CD4-positive, alpha-beta T cell treated with Interleukin-2 at 100 ng/mL for 4 hours (primary cell): ENCODE data around the gene RNF7.
"Not testable (repeated sequence)": the region's sequence is repeated elsewhere in the genome, so short reads cannot be mapped to it uniquely, and the experiment has no call there.

ENCODE experiments used
- DNase-seq: peaks from one replicate; pipeline ENCODE4 v3.0.0-alpha.2; 2020; ENCODE audit warnings: low spot score

RNF7 gene

GRCh38 chr3:141735770-141736465, 2.2 kb upstream of the RNF7 start:
- no peak for DNase-seq

DNA sequence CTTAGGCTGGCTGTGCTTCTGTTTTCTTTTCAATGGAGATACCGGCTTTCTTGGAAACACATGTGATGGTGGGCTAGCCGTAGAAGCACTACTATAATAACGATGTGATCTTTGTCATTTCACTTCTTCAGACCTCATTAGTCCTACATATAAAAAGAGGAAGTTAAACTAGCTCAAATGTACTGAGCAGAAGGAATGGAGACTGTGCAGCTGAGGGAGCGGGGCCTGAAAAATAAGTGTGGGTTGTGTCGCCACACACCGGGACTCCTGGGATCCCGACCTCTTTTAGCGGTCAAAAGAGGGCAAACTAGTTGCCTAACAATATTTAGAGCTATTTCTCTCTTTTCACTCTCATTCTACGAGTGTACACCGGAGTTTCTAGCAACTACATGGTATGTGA, 1.0 kb upstream of the RNF7 start:
- no peak for DNase-seq

- DNase-seq, result no peak
Observed at GRCh38 chr3:141737678-141738021, 448 bp upstream of the RNF7 start.

GRCh38 chr3:141738891-141739363, 829 bp downstream of the RNF7 start:
- DNase-seq, result peak; percentile 50

GRCh38 chr3:141739731-141740130, 1.6 kb downstream of the RNF7 start:
- no peak for DNase-seq

GRCh38 chr3:141740349-141740748, 2.3 kb downstream of the RNF7 start:
- DNase-seq, result no peak

- DNase-seq, result no peak
Observed at GRCh38 chr3:141743305-141743704, 5.2 kb downstream of the RNF7 start.

- no peak for DNase-seq
Observed at GRCh38 chr3:141746962-141747361, 8.9 kb downstream of the RNF7 start.

- no peak for DNase-seq
Observed at GRCh38 chr3:141753399-141753798, 15.3 kb downstream of the RNF7 start.

- no peak for DNase-seq
Observed at GRCh38 chr3:141754032-141754431, 15.9 kb downstream of the RNF7 start.

DNA sequence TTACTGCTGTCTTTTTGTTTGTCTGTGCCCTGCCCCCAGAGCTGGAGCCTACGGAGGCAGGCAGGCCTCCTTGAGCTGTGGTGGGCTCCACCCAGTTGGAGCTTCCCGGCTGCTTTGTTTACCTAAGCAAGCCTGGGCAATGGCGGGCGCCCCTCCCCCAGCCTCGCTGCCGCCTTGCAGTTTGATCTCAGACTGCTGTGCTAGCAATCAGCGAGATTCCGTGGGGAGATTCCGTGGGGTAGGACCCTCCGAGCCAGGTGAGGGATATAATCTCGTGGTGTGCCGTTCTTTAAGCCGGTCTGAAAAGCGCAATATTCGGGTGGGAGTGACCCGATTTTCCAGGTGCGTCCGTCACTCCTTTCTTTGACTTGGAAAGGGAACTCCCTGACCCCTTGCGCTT, 24.5 kb downstream of the RNF7 start:
- DNase-seq, result not testable (repeated sequence)

GRCh38 chr3:141763088-141763750, 25.1 kb downstream of the RNF7 start, which contains the start of gene GRK7:
Gene GRK7, plus strand, starts transcription at chr3:141763408. Its CDS starts 14,877 bp downstream, at chr3:141778285.
- DNase-seq, result no peak

DNA sequence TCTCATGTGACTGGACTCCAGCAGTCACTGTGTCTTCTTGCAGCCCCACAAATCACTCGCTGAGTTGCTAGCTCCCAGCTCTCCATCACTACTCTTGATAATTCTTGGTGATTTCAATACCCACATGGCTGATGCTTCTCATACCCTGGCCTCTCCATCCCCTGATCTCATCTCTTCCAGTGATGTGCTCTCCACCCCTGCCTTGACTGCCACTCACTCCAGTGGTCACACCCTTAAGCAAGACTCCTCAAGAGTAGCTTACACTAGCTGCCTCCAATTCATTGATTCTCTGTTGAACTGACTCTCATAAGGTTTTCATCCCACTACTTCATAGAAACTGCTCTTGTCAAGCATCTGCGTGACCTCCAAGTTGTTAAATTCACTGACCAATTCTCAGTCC, 25.9 kb downstream of the RNF7 start:
- no peak for DNase-seq

DNA sequence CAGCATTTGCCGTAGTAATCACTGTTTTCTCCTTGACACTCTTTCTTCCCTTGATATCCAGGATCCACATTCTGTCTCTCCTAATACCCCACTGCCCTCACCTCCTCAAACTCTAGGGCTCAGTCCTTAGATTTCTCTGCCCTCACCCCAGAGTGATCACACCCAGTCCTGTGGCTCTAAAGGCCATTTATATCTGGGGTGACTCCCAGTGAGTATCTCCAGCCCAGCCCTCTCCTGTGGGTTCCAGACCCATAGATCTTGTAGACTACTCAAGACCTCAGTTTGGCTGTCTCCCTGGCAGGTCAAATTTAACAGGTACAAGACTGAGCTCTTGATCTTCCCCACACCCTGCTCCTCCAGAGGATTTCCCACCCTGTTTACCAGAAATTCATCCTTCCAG, 26.4 kb downstream of the RNF7 start:
- DNase-seq, result no peak

GRCh38 chr3:141764986-141765385, 26.9 kb downstream of the RNF7 start:
- no peak for DNase-seq

DNA sequence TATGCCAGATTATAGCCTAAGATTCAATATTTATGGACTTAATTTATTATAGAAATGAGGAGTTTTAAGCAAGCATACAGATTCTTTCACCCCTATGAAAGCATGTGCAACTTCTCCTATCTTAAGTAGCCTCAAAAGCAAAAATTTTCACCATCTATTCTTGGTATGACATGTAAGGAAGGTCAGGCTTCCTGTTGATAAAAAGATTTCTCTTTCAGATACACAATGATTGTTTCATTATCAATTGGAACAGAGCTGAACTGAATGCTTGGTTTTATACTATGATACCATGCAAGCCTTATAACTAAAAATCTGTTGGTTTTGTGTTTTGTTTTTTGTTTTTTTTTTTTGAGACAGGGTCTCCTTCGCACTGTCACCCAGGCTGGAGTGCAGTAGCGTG, 29.0 kb downstream of the RNF7 start:
- no peak for DNase-seq

- DNase-seq, result no peak
Observed at GRCh38 chr3:141769221-141769894, 31.3 kb downstream of the RNF7 start.

DNA sequence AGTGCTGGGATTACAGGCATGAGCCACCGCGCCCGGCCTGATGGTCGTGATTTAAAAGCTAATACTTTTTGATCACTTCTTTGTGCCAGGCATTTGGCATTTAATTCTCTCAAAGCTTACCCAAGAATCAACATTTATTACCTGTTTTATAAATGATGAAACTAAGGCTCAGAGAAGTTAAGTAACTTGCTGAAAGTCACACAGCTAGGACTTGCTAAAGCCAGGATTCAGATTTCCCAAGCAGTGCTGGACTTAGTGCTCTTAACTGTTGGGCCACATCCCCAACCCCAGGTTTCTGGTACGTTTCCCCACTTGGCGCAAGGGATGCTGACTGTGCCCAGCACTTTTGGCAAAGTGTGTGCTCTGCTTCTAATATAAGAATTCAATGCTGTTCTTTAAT, 35.6 kb downstream of the RNF7 start:
- DNase-seq, result no peak

DNA sequence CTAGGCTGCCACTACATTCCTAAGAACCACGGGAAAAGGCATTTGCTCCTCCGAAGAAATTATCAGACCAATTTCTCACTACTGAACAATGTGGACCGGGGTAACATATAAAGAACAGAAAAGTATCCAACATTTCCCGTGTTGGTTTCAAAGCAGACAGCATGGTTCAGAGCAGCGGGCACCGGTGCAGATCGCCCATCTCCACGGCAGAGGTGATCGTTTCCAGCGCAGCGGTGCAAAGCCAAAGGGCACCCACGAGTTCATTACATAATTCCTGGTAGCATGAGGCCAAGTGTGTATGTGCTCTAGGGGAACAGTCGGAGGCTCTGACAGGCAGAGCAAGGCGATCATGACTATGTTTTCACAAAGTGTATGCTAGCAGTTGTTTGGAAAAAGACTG, 38.3 kb downstream of the RNF7 start:
- no peak for DNase-seq

DNA sequence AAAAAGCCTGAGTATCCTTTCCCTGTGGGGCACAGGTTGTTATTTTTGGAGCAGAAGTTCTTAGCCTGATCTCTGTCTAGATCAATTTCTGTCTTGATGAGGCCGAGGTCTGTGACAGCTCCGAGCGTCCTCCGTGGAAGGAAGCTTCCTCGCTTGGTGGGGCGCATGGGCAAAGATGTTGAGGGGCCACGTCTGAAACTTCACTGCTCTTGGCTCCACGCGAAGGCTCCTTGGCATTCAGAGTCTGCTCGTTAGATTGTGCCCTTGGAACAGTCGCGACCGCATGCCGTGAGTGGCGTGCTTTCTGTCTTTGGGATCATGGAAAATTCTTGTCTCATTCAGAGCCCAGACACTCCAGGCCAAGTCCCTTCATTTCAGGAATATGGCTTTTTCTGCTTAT, 38.8 kb downstream of the RNF7 start:
- DNase-seq, result no peak

- no peak for DNase-seq
Observed at GRCh38 chr3:141777957-141778813, 40.1 kb downstream of the RNF7 start.

DNA sequence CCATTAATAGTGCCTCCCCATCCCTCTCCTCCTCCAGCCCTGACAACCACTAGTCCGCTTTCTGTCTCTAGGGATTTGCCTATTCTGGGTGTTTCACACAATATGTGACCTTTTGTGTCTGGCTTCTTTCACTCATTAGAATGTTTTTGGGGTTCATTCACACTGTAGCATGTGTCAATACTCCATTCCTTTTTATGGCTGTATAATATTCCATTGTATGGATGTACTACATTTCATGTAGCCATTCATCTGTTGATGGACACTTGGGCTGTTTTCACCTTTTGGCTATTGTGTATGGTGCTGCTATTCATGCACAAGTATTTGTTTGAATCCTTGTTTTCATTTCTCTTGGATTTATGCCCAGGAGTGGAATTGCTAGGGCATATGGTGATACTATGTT, 41.6 kb downstream of the RNF7 start:
- DNase-seq, result no peak
